CD4-positive, alpha-beta memory T cell (primary cell): ENCODE results near the gene TUBG1. TPM values are rescaled to one million over a fixed set of nuclear protein-coding genes. Genes with fewer than 3 reads are reported as not detected.
"Not testable (repeated sequence)": the region's sequence is repeated elsewhere in the genome, so short reads cannot be mapped to it uniquely, and the experiment has no call there.

Experiments
- CTCF ChIA-PET: fragments of 350-600 bp; sonication (Branson Sonifier 250); formaldehyde crosslinking; loops from one replicate; lab custom pipeline; 2021; ENCODE audit warnings: inconsistent platforms; ENCODE audit not compliant: partially characterized antibody; lab: Charles Lee
- POLR2A ChIA-PET: fragments of 350-600 bp; sonication (Branson Sonifier 250); formaldehyde crosslinking; loops from one replicate; lab custom pipeline; 2021; ENCODE audit not compliant: partially characterized antibody; lab: Charles Lee
- DNase-seq, 5 donors: peaks; one replicate each; pipeline versions ENCODE4 v3.0.0 to v3.0.0-alpha.2; 2020 to 2022; ENCODE audit warnings: mixed read lengths in 1 of 5
- H3K27ac ChIP-seq: one replicate; pipeline ENCODE4 v1.7.0; 2013; ENCODE audit warnings: low read depth, low read length
- H3K27me3 ChIP-seq: 2 replicates; pipeline ENCODE4 v1.7.0; 2013; ENCODE audit warnings: mild to moderate bottlenecking, low read length, moderate library complexity; ENCODE audit not compliant: insufficient read depth
- H3K36me3 ChIP-seq: 2 replicates; pipeline ENCODE4 v1.7.0; 2013; ENCODE audit warnings: mild to moderate bottlenecking, low read length, moderate library complexity; ENCODE audit not compliant: insufficient read depth
- H3K4me1 ChIP-seq: 2 replicates; pipeline ENCODE4 v1.7.0; 2013; ENCODE audit warnings: mild to moderate bottlenecking, low read length, moderate library complexity; ENCODE audit not compliant: insufficient read depth
- H3K4me3 ChIP-seq, 2 donors: one replicate each; pipeline ENCODE4 v1.7.0; 2013; ENCODE audit warnings: low read length in 2 of 2, mild to moderate bottlenecking in 1 of 2
- H3K9me3 ChIP-seq, 2 donors: one replicate each; pipeline ENCODE4 v1.7.0; 2013; ENCODE audit warnings: low read length in 2 of 2, control low read depth in 1 of 2; ENCODE audit not compliant: control insufficient read depth in 1 of 2
- H3K27ac Mint-ChIP-seq, 7 donors: one replicate each; pipeline ENCODE4 v1.8.0; 2020 to 2021; ENCODE audit warnings: mixed read lengths in 7 of 7, mild to moderate bottlenecking in 6 of 7, inconsistent platforms in 3 of 7, moderate library complexity in 3 of 7
- H3K27me3 Mint-ChIP-seq, 2 donors: one replicate each; pipeline ENCODE4 v1.8.0; 2020 to 2021; ENCODE audit warnings: mixed read lengths in 2 of 2
- H3K36me3 Mint-ChIP-seq, 2 donors: one replicate each; pipeline ENCODE4 v1.8.0; 2020 to 2021; ENCODE audit warnings: mixed read lengths in 2 of 2, inconsistent platforms in 1 of 2, mild to moderate bottlenecking in 1 of 2
- H3K4me1 Mint-ChIP-seq, 4 donors: one replicate each; pipeline ENCODE4 v1.8.0; 2020 to 2021; ENCODE audit warnings: mixed read lengths in 4 of 4, mild to moderate bottlenecking in 1 of 4
- H3K4me3 Mint-ChIP-seq, 8 donors: one replicate each; pipeline ENCODE4 v1.8.0; 2020 to 2021; ENCODE audit warnings: mixed read lengths in 8 of 8, mild to moderate bottlenecking in 7 of 8, moderate library complexity in 6 of 8, inconsistent platforms in 3 of 8
- H3K9me3 Mint-ChIP-seq, 8 donors: one replicate each; pipeline ENCODE4 v1.8.0; 2020 to 2021; ENCODE audit warnings: mixed read lengths in 8 of 8, mild to moderate bottlenecking in 5 of 8, inconsistent platforms in 3 of 8, moderate library complexity in 1 of 8
- intact Hi-C: fragments of 100-400 bp; cut with micrococcal nuclease; formaldehyde crosslinking; loops from one replicate; pipeline ENCODE4 v1.15.1; 2023
- polyA plus RNA-seq, 2 donors: library from polyadenylated mRNA; unstranded; fragments of 300-500 nt; fragmentation: Illumina TruSeq; gene quantifications; one replicate each; pipeline ENCODE4 v1.2.3, GENCODE V29; 2021
- total RNA-seq, 2 experiments: library from RNA; stranded (reverse); gene quantifications; one replicate each; pipeline ENCODE4 v1.2.3, GENCODE V29; 2021

Gene TUBG1
- total and polyA plus RNA-seq, 4 experiments from 2014 or later = 6.4 to 16.5 (median 13.2) TPM

DNA sequence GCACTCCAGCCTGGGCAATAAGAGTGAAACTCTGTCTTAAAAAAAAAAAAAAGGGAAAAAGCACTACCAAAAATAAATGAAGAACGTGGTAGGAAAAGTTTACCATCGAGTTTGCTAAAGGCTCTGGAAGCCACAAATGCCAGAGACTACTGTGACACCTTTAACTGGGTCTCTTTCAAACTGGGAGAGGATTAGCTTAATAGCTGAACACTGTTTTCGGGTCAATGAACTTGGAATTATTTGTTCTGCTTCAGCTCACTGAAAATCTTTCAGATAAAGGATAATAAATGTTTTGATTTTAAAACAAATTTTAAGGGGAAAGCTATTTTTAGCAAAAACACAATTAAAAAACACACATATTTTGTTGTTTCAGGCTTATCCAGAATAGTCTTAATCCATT lies 1.7 kb upstream of the TUBG1 start:
- Mint-ChIP-seq H3K4me1 (peaks cover 34 to 70% (median 52%) of the 10 kb centered on the region in 4 donors), H3K36me3 (peaks cover 9 to 42% of the 10 kb centered on the region in 2 donors), H3K9me3 (peaks cover 0 to 2% (median 0%) of the 10 kb centered on the region in 8 donors), H3K27me3 (no peaks in the 10 kb centered on the region), H3K27ac (peak overlapping the region in 6 of 7 donors; percentile 9 to 99 (median 94)), H3K4me3 (peak overlapping the region; percentile 99 to 100 (median 100))
- ChIA-PET POLR2A (interaction anchor here (0.7 to 3.8 kb wide), 14 partner anchors 7 to 919 kb away, joined by 3 to 55 read pairs (median 8); partner anchors contain the start of genes EIF1, MLX, PLEKHH3 and PSMC3IP), CTCF (interaction anchor here (0.6 to 6.1 kb wide), 6 partner anchors 9 to 514 kb away, joined by 3 to 64 read pairs (median 6); partner anchors contain the start of genes PLEKHH3 and PSMC3IP)
- Histone ChIP-seq H3K9me3 (no peaks in the 10 kb centered on the region), H3K27ac (peak overlapping the region; percentile 85), H3K27me3 (no peaks in the 10 kb centered on the region), H3K4me1 (peaks cover 57% of the 10 kb centered on the region), H3K4me3 (peak overlapping the region; percentile 87 to 92), H3K36me3 (peaks cover 8% of the 10 kb centered on the region)
- intact Hi-C loops = loop anchor here (5.0 kb wide), 1 partner anchor 50 kb away; the partner anchor contains the start of gene TUBG2
- DNase-seq = no peak

DNA sequence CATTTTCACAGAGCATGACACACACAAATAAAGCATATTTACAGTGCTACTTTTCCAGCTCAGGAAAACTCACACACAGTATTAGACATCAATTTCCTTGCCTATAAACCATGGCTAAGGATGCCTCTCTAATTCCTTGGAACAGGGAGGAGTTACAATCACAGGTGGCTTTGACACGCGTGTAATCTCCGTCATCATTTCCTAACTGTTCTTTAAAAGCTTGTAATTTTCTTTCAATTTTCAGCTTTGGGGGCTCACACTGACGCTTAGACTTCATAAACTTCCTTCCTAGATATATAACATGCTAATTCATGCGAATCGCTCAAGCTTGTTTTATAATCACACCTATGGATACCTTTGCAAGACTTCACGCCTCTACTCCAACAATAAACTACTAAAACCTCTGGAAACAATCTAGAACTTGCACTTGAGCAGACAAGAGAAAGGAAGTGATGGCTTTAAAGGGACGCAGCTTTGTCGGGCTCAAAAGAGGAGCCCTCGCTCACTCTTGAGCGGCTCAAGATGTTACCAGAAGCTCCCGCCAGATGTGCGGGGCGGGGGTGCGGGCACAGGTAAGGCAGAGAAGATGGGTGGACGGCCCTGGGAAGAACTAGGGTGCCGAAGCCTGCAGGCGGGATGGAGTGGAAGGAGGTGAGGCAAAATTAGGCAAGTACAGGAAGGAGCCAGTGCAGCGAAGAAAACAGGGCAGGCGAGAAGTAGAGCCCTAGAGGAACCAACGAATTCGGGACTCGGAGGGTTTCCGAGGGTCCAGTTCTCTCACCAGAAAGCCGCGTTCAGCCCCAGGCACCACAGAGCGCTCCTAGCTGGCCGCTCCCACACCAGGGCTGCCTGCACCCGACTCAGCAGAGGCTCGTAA lies 940 bp upstream of the TUBG1 start:
- peaks cover 5 to 41% of the 10 kb centered on the region in 2 donors for H3K36me3 Mint-ChIP-seq
- peaks cover 28 to 62% (median 45%) of the 10 kb centered on the region in 4 donors for H3K4me1 Mint-ChIP-seq

DNA sequence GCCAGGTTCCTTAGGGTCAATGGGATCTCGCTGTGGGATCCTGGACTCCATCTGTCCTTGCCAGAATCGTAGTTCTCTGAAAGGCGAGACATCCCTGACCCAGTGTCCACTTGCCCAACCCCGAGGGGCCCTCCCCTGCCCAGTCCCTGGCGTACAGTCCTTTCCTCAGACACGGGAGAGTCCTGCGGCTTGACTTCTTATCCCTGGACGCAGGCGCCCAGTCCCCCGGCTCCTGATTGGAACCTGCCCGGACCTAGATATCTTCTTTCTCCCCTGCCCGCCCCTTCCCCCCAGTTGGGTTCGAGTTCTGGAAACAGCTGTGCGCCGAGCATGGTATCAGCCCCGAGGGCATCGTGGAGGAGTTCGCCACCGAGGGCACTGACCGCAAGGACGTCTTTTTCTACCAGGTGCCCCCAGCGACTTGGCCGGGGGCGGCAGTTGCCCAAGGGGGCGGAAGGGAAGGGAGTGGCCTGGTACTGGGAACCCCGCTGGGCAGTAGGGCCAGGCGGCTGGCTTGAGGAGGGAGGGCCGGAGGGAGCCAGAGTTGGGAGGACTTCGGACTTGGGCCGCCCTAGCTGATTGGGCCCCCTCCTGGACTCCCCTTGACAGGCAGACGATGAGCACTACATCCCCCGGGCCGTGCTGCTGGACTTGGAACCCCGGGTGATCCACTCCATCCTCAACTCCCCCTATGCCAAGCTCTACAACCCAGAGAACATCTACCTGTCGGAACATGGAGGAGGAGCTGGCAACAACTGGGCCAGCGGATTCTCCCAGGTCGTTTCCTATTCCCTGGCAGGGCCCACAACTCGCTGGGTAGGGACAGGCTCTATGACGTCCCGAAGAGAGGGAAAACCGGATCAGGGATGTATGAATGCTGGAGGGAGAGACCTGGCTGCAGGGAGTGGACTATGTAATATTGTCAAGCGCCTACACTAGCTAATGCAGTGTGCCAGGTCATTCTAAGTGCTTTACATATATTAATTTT lies 625 bp downstream of the TUBG1 start:
- H3K27ac ChIP-seq = peak overlapping the region; percentile 76
- peak overlapping the region; percentile 90 to 100 (median 99) for H3K27ac Mint-ChIP-seq
- peaks cover 39% of the 10 kb centered on the region for H3K4me1 ChIP-seq
- CTCF ChIA-PET = interaction anchor here (1.5 to 6.1 kb wide), 3 partner anchors 31 to 68 kb away, joined by 4 to 64 read pairs (median 17); partner anchors contain the start of genes PLEKHH3 and PSMC3IP
- peak overlapping the region; percentile 81 to 84 for H3K4me3 ChIP-seq
- not testable (repeated sequence) for H3K27me3 ChIP-seq, H3K9me3 Mint-ChIP-seq, DNase-seq, H3K9me3 ChIP-seq, H3K27me3 Mint-ChIP-seq
- POLR2A ChIA-PET = interaction anchor here (0.6 to 3.8 kb wide), 23 partner anchors 8 to 919 kb away, joined by 3 to 55 read pairs (median 6); partner anchors contain the start of genes CNTD1, COA3, MLX and NAGLU
- peaks cover 10% of the 10 kb centered on the region for H3K36me3 ChIP-seq
- peaks cover 19 to 47% (median 34%) of the 10 kb centered on the region in 4 donors for H3K4me1 Mint-ChIP-seq
- H3K4me3 Mint-ChIP-seq = peak overlapping the region; percentile 99 to 100 (median 100)
- H3K36me3 Mint-ChIP-seq = peaks cover 13 to 43% of the 10 kb centered on the region in 2 donors
- intact Hi-C loops = loop anchor here (1.0 to 5.0 kb wide), 4 partner anchors 33 to 163 kb away; partner anchors contain the start of genes PSMC3IP, TUBG2 and VPS25

More for the DNA sequence above, 940 bp upstream of the TUBG1 start:
- peaks cover 4% of the 10 kb centered on the region for H3K36me3 ChIP-seq
- Mint-ChIP-seq H3K27me3 (no peaks in the 10 kb centered on the region), H3K27ac (peak overlapping the region; percentile 90 to 100 (median 99)), H3K9me3 (peaks cover 0 to 2% (median 0%) of the 10 kb centered on the region in 8 donors), H3K4me3 (peak overlapping the region; percentile 99 to 100 (median 100))
- peak overlapping the region; percentile 85 for H3K27ac ChIP-seq
- ChIA-PET POLR2A (interaction anchor here (0.6 to 3.8 kb wide), 29 partner anchors 8 to 920 kb away, joined by 3 to 55 read pairs (median 5); partner anchors contain the start of genes CNTD1, COA3, EIF1 and MLX), CTCF (interaction anchor here (0.6 to 6.1 kb wide), 9 partner anchors 10 to 514 kb away, joined by 3 to 64 read pairs (median 4); partner anchors contain the start of genes BECN1, PLEKHH3 and PSMC3IP)
- H3K27me3 ChIP-seq = no peaks in the 10 kb centered on the region
- intact Hi-C loops = loop anchor here (1.0 to 5.0 kb wide), 4 partner anchors 31 to 165 kb away; partner anchors contain the start of genes PSMC3IP, TUBG2 and VPS25
- DNase-seq = peak in 1 of 5 donors; percentile 44
- peaks cover 52% of the 10 kb centered on the region for H3K4me1 ChIP-seq
- H3K9me3 ChIP-seq = no peaks in the 10 kb centered on the region
- peak overlapping the region; percentile 87 to 92 for H3K4me3 ChIP-seq

DNA sequence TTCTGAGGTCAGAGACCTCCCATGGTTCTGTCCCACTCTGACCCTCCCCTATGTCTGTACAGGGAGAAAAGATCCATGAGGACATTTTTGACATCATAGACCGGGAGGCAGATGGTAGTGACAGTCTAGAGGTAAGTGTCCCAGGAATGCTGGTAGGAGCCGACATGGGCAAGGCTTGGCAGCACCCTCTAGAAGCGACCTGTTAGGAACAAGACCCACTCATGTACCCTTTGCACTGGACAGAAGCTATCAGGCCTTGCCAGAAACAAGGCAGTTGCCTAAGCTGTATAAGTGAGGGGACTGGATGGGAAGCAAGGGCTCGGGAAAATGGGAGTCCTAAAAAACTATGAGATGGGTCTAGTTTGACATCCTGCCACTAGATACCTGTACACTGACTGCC lies 2.5 kb downstream of the TUBG1 start:
- peak overlapping the region in 3 of 7 donors; percentile 22 to 73 (median 59) for H3K27ac Mint-ChIP-seq
- peak overlapping the region in 2 of 8 donors; percentile 26 to 47 for H3K4me3 Mint-ChIP-seq
- no peaks in the 10 kb centered on the region for H3K27me3 Mint-ChIP-seq

DNA sequence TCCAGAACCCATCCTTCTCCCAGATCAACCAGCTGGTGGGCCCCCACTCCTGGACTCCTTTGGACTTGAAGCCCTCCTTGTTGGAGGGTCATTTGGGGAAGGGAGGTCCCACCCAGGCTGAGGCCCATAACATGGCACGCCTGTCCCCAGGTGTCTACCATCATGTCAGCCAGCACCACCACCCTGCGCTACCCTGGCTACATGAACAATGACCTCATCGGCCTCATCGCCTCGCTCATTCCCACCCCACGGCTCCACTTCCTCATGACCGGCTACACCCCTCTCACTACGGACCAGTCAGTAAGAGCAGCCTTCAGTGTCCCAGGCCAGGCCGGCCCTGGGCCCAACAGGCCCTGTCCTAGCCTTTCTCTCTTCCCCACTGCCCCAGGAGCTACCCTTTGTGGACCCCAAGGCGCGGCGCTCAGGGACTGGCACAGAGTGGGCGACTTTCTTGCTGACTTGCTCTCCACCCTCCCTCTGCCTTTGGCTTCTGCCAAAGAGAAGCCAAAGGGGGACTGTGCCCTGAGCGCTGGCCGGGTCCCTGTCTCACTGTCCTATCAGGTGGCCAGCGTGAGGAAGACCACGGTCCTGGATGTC lies 4.3 kb downstream of the TUBG1 start:
- Mint-ChIP-seq H3K4me3 (peak overlapping the region in 1 of 8 donors; percentile 70), H3K27me3 (no peaks in the 10 kb centered on the region), H3K4me1 (peaks cover 1 to 20% (median 6%) of the 10 kb centered on the region in 4 donors), H3K36me3 (peaks cover 20 to 35% of the 10 kb centered on the region in 2 donors), H3K9me3 (peaks cover 0 to 2% (median 0%) of the 10 kb centered on the region in 8 donors), H3K27ac (peak overlapping the region in 2 of 7 donors; percentile 31 to 46)
- Histone ChIP-seq H3K4me1 (peaks cover 5% of the 10 kb centered on the region), H3K27me3 (no peaks in the 10 kb centered on the region), H3K36me3 (peaks cover 15% of the 10 kb centered on the region), H3K9me3 (no peaks in the 10 kb centered on the region), H3K4me3 (no peak overlapping the region), H3K27ac (no peak overlapping the region)
- ChIA-PET CTCF (no interaction called here), POLR2A (interaction anchor here (0.6 kb wide), 1 partner anchor 650 kb away, joined by 4 read pairs; no protein-coding TSS in a partner anchor)
- no peak for DNase-seq
- intact Hi-C loops = no loop called here

More for the DNA sequence above, 2.5 kb downstream of the TUBG1 start:
- ChIA-PET CTCF (interaction anchor here (0.6 kb wide), 1 partner anchor 273 kb away, joined by 3 read pairs; no protein-coding TSS in a partner anchor), POLR2A (no interaction called here)
- Histone ChIP-seq H3K4me3 (no peak overlapping the region), H3K27me3 (no peaks in the 10 kb centered on the region), H3K4me1 (peaks cover 19% of the 10 kb centered on the region), H3K27ac (no peak overlapping the region), H3K9me3 (no peaks in the 10 kb centered on the region), H3K36me3 (peaks cover 15% of the 10 kb centered on the region)
- no peak for DNase-seq
- intact Hi-C loops = no loop called here
- H3K36me3 Mint-ChIP-seq = peaks cover 20 to 39% of the 10 kb centered on the region in 2 donors
- H3K4me1 Mint-ChIP-seq = peaks cover 6 to 28% (median 17%) of the 10 kb centered on the region in 4 donors
- H3K9me3 Mint-ChIP-seq = peaks cover 0 to 2% (median 0%) of the 10 kb centered on the region in 8 donors
